Immature natural killer cell (primary cell): ENCODE measurements around the gene TMEM201. TPM values are rescaled to one million over a fixed set of nuclear protein-coding genes. Genes with fewer than 3 reads are reported as not detected.

Source experiments
- DNase-seq, 3 donors: peaks; one replicate each; pipeline ENCODE4 v3.0.0; 2022; ENCODE audit warnings: mixed read lengths in 1 of 3
- H3K27ac Mint-ChIP-seq, 6 donors: one replicate each; pipeline ENCODE4 v1.8.0; 2020; ENCODE audit warnings: mixed read lengths in 6 of 6, mild to moderate bottlenecking in 5 of 6, inconsistent platforms in 4 of 6, moderate library complexity in 3 of 6
- H3K27me3 Mint-ChIP-seq, 3 donors: one replicate each; pipeline ENCODE4 v1.8.0; 2020 to 2021; ENCODE audit warnings: low read depth in 3 of 3, mild to moderate bottlenecking in 3 of 3, mixed read lengths in 3 of 3, moderate library complexity in 3 of 3, inconsistent platforms in 1 of 3
- H3K36me3 Mint-ChIP-seq, 3 donors: one replicate each; pipeline ENCODE4 v1.8.0; 2020; ENCODE audit warnings: mixed read lengths in 3 of 3, inconsistent platforms in 2 of 3, mild to moderate bottlenecking in 2 of 3
- H3K4me1 Mint-ChIP-seq, 2 donors: one replicate each; pipeline ENCODE4 v1.8.0; 2020; ENCODE audit warnings: inconsistent platforms in 2 of 2, mild to moderate bottlenecking in 2 of 2, mixed read lengths in 2 of 2, moderate library complexity in 1 of 2
- H3K4me3 Mint-ChIP-seq, 5 donors: one replicate each; pipeline ENCODE4 v1.8.0; 2020; ENCODE audit warnings: mild to moderate bottlenecking in 5 of 5, mixed read lengths in 5 of 5, inconsistent platforms in 3 of 5, moderate library complexity in 3 of 5
- H3K9me3 Mint-ChIP-seq, 6 donors: one replicate each; pipeline ENCODE4 v1.8.0; 2020; ENCODE audit warnings: mild to moderate bottlenecking in 6 of 6, mixed read lengths in 6 of 6, inconsistent platforms in 4 of 6, moderate library complexity in 3 of 6
- polyA plus RNA-seq, 3 donors: library from polyadenylated mRNA; unstranded; fragments of 300-500 nt; fragmentation: Illumina TruSeq; gene quantifications; one replicate each; pipeline ENCODE4 v1.2.3, GENCODE V29; 2021

Gene TMEM201
- polyA plus RNA-seq, 3 donors from 2014 or later = 1.1 to 2.3 (median 1.3) TPM

DNA sequence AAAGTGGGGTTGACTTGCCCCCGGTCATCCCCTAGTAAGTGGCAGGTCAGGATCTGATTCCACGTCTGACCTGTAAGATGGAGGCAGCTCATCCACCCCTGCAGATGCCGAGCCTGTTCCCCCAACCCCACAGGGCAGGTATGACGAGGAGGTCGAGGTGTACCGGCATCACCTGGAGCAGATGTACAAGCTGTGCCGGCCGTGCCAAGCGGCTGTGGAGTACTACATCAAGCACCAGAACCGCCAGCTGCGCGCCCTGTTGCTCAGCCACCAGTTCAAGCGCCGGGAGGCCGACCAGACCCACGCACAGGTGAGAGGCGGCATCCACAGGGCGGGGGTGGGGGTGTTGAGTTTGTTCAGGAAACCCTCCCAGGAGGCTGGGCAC lies 9.6 kb downstream of the TMEM201 start:
- Mint-ChIP-seq H3K27me3 (peaks cover 0 to 2% (median 0%) of the 10 kb centered on the region in 3 donors), H3K9me3 (no peaks in the 10 kb centered on the region), H3K36me3 (no peaks in the 10 kb centered on the region), H3K4me3 (no peak overlapping the region), H3K27ac (no peak overlapping the region), H3K4me1 (peaks cover 4% of the 10 kb centered on the region in 2 donors)
- DNase-seq = no peak

DNA sequence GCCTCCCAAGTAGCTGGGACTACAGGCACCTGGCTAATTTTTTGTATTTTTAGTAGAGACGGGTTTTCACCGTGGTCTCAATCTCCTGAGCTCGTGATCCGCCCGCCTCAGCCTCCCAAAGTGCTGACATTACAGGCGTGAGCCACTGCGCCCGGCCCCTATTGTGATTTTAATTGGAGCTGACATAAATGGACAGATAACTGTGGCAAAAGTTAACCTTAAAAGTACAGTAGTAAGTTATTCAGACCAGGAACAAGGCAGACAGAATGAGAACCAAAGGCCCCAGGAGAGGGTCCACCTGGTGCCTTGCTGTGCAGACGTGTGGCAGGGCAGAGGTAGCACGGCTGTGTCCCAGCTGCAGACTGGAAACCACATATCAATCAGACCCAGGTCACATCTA lies 11.0 kb downstream of the TMEM201 start:
- H3K4me3 Mint-ChIP-seq = no peak overlapping the region
- peak overlapping the region in 1 of 6 donors; percentile 21 for H3K27ac Mint-ChIP-seq
- H3K36me3 Mint-ChIP-seq = no peaks in the 10 kb centered on the region
- H3K9me3 Mint-ChIP-seq = no peaks in the 10 kb centered on the region
- H3K4me1 Mint-ChIP-seq = no peaks in the 10 kb centered on the region
- peaks cover 0 to 2% (median 0%) of the 10 kb centered on the region in 3 donors for H3K27me3 Mint-ChIP-seq
- DNase-seq = no peak

DNA sequence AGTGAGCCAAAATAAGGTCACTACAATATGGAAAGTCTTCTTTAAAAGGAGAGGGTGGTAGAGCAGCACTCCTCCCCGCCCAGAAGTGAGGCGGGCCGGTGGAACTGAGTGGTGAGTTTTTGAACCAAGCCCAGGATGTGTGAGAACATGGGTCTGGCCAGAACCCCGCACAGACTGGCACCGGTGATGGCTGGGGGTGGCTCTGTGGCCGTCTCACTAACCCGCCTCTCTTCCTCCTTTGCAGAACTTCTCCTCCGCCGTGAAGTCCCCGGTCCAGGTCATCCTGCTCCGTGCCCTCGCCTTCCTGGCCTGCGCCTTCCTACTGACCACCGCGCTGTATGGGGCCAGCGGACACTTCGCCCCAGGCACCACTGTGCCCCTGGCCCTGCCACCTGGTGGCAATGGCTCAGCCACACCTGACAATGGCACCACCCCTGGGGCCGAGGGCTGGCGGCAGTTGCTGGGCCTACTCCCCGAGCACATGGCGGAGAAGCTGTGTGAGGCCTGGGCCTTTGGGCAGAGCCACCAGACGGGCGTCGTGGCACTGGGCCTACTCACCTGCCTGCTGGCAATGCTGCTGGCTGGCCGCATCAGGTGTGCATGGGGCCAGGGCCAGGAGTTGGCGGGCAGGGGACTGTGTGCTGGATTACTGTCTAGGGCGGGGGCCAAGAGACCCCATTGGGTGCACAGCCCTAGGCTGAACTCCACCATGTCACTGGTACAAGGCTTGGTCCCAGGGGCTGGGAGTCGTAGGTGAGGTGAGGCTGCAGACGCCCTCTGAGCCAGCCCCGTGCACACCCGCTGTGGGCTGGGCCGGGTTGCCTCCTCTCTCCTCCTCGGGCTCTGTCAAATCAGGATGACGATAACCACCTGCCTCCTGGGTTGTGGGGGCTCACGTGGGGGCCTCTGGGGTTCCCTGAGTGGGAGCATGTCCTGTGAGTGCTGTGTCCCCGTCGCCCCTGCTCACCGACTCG lies 12.4 kb downstream of the TMEM201 start:
- no peaks in the 10 kb centered on the region for H3K36me3 Mint-ChIP-seq
- no peaks in the 10 kb centered on the region for H3K9me3 Mint-ChIP-seq
- DNase-seq = no peak
- no peaks in the 10 kb centered on the region for H3K4me1 Mint-ChIP-seq
- H3K27me3 Mint-ChIP-seq = peaks cover 0 to 2% (median 0%) of the 10 kb centered on the region in 3 donors
- no peak overlapping the region for H3K4me3 Mint-ChIP-seq
- no peak overlapping the region for H3K27ac Mint-ChIP-seq

DNA sequence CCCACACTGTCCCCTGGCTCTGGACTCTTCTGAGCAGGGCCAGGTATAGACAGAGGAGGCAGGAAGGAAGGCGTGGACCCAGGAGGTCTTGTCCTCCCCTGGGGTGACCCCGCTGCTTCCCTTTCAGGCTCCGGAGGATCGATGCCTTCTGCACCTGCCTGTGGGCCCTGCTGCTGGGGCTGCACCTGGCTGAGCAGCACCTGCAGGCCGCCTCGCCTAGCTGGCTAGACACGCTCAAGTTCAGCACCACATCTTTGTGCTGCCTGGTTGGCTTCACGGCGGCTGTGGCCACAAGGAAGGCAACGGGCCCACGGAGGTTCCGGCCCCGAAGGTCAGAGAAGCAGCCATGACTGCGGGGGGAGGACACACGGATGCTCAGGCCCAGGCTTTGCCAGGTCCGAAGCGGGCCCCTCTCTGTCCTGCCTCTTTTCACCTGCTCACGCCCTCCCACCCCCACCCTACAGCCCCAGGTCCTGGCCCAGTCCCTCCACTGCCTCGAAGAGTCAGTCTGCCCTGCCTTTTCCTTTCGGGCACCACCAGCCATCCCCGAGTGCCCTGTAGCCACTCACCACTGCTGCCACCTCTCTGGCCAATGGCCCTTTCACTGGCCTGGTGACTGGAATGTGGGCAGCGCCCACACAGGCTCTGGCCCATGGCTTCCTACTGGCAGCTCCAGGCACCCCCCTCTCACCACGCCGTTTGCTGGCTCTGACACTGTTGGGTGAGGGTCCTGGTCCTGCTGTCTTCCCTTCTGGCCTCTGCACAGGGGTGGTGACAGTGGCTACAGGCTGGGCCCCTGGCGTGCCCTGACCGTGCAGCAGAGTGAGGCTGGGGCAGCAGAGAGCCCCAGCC lies 13.5 kb downstream of the TMEM201 start:
- Mint-ChIP-seq H3K36me3 (no peaks in the 10 kb centered on the region), H3K27me3 (no peaks in the 10 kb centered on the region), H3K4me1 (no peaks in the 10 kb centered on the region), H3K27ac (no peak overlapping the region), H3K9me3 (no peaks in the 10 kb centered on the region), H3K4me3 (no peak overlapping the region)
- DNase-seq = no peak

DNA sequence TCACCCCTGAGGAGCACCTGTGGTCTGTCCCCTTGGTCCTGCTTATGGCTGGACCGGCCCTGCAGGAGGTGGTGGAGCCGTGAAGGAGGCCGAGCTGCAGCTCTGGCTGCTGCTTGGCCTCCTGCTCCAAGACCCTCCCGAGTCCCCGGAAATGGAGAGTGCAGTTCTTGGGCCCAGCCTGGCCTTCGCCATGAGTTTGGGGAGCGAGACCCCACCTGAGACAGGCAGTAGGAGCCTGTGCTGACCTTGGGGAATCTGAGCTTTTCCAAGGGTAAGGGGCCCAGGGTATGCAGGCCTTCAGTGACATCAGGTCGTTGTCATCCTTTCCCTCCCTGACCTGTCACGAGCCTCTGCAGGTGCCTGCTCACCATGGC lies 14.1 kb downstream of the TMEM201 start:
- no peak overlapping the region for H3K4me3 Mint-ChIP-seq
- H3K27ac Mint-ChIP-seq = no peak overlapping the region
- no peaks in the 10 kb centered on the region for H3K27me3 Mint-ChIP-seq
- no peaks in the 10 kb centered on the region for H3K36me3 Mint-ChIP-seq
- DNase-seq = no peak
- H3K9me3 Mint-ChIP-seq = no peaks in the 10 kb centered on the region
- H3K4me1 Mint-ChIP-seq = no peaks in the 10 kb centered on the region

DNA sequence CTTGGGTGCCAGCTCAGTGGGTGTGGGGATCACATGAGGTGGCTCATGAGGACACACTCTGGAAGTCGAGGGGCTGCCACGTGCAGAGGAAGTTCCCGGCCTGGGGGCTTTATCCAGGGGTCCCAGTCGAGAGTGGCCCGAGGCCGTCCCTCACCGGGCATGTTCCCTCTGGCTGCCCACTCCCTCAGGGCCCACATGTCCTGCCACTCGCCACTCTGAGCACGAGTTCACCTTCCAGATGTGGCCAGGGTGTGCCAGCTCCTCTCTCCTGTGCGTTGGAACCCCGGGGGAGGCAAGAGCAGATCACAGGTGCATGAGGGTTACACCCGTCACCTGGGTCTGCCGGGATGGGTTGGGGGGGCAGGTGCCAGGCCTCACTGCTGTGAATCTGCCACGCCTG lies 14.6 kb downstream of the TMEM201 start:
- Mint-ChIP-seq H3K4me3 (no peak overlapping the region), H3K36me3 (no peaks in the 10 kb centered on the region), H3K4me1 (no peaks in the 10 kb centered on the region), H3K27ac (no peak overlapping the region), H3K9me3 (no peaks in the 10 kb centered on the region), H3K27me3 (no peaks in the 10 kb centered on the region)
- no peak for DNase-seq

DNA sequence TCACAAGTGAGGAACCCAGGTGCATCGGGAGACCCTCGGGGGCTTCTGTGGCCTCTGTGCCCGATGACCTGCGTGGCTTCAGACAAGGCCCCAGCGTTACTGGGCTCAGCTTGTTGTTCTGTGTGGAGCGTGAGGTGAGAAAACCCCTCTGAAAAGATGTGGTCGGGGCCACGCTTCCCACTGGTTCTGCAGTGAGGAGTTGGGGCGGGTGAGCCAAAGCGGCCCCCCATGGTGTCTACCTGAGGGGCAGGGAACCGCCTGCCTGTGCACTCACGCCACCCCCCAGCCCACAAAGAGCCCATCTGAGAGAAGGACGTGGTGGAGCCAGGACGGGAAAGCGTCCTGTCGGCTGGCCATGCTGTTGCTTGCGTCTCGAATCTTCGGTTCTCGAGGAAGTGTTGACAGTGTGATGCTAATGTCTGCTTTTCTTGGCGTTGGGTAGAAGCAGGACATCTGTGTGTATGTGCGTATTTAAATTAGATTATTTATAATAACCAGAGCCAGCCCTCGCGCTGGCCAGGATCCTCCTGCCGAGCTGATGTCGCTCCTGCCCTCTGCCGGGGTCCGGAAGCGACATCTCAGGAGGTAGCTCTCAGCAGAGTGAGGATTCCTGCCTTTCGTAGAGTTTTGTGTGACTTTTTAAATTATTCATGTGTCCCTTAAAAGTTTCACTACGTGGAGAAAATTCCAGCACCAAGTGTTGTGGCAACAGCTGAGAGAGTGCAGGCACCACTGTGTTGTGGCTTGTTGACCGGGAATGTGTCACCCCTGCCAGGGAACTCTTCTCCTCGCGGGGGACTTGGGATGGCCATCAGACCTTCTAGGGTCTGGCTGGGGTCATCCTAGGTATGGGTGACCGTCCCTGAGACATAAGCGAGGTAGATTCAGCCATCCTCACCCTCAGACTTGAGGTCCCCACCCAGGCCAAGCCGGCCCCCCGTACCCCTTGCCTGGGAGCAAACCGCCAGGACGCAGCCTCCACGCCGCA lies 15.3 kb downstream of the TMEM201 start:
- Mint-ChIP-seq H3K27ac (no peak overlapping the region), H3K9me3 (no peaks in the 10 kb centered on the region), H3K27me3 (no peaks in the 10 kb centered on the region), H3K4me3 (no peak overlapping the region), H3K36me3 (no peaks in the 10 kb centered on the region), H3K4me1 (no peaks in the 10 kb centered on the region)
- no peak for DNase-seq

DNA sequence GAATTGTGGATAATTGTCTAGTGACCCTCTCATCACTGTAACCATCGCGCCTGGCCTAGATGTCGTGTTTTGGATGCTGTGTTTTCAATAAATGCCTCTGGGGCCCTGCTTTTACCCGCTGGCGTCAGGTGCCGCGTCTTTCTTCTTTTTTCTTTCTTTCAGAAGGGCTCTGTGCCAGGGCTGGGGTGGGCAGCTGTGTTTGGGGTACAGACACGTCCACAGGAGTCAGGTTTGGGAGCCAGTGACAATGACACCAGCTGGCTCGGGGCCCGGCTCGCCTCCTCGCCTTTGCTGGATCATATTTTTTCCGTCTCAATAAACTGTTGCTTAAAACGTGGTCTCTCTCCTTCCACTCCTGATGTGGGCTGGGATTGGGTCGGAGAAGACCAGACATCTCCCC lies 16.1 kb downstream of the TMEM201 start:
- no peak for DNase-seq
- Mint-ChIP-seq H3K4me3 (no peak overlapping the region), H3K9me3 (no peaks in the 10 kb centered on the region), H3K36me3 (no peaks in the 10 kb centered on the region), H3K4me1 (no peaks in the 10 kb centered on the region), H3K27me3 (peaks cover 0 to 1% (median 0%) of the 10 kb centered on the region in 3 donors), H3K27ac (no peak overlapping the region)

DNA sequence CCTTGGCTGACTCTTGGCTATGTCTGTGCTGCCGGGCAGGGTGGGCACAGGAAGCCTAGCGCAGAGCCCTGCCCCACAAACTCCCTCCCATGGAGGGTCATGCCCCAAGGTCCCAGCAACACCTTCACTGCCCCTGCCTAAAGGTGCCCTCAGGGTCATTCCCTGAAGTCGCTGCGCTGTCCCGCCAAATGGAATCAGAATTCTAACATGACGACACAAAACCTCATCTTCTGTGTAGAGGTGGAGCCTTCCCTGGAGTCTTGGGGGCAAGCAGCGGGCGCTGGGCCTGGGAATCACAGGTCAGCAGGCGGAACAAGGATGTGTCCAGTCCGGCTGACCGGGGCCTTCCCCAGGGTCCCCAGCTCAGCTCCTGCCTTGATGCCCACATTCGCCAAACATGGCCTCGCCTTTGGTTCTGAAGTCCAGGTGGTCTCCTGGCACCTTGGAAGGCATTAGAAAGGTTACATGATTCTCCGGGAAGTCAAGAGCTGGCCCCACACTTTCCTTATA lies 17.3 kb downstream of the TMEM201 start:
- no peaks in the 10 kb centered on the region for H3K36me3 Mint-ChIP-seq
- peaks cover 0 to 1% (median 0%) of the 10 kb centered on the region in 3 donors for H3K27me3 Mint-ChIP-seq
- no peaks in the 10 kb centered on the region for H3K9me3 Mint-ChIP-seq
- no peak overlapping the region for H3K4me3 Mint-ChIP-seq
- DNase-seq = no peak
- H3K4me1 Mint-ChIP-seq = no peaks in the 10 kb centered on the region
- H3K27ac Mint-ChIP-seq = no peak overlapping the region

DNA sequence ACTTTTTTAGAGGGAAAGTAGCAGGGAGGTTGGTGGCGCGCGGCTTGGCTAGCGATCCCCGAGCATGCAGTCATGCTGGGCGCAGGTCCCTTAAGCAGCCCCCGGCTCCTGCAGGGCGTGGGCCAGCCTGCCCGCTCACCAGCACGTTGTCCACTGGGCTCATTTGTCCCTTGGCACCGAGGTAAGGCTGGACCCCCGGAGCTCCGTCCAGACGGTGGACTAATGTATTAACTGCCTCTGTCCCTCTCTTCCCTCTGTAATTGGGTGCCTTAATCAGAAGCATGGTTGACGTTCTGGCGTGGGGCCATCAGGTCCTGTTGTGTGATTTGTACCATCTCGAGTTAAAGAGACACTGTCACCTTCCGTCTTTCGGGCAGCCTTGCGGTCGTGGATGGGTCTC lies 17.7 kb downstream of the TMEM201 start:
- H3K4me3 Mint-ChIP-seq = no peak overlapping the region
- H3K36me3 Mint-ChIP-seq = no peaks in the 10 kb centered on the region
- no peak for DNase-seq
- H3K27me3 Mint-ChIP-seq = peaks cover 0 to 1% (median 0%) of the 10 kb centered on the region in 3 donors
- H3K4me1 Mint-ChIP-seq = no peaks in the 10 kb centered on the region
- H3K9me3 Mint-ChIP-seq = no peaks in the 10 kb centered on the region
- H3K27ac Mint-ChIP-seq = no peak overlapping the region

DNA sequence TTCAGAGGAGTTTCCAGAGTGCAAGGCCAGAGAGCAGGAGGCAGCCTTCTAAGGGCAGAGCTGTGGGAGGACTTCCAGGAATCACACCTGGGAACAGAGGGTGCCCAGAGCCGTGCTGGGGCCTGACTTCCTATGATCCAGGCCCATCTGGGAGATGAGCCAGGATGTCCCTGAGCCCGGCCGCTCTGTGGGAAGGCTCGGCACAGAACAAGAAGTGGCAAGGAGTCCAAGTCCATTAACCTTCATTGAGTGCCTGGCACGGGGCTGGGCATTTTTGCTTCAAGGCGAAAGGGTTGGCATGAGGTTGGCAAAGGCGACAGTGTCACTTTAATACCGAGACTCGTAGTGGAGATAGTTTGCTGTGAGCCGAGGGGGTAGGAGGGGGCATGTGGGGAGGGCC lies 18.2 kb downstream of the TMEM201 start:
- H3K9me3 Mint-ChIP-seq = no peaks in the 10 kb centered on the region
- no peak overlapping the region for H3K4me3 Mint-ChIP-seq
- DNase-seq = no peak
- H3K27me3 Mint-ChIP-seq = peaks cover 0 to 1% (median 0%) of the 10 kb centered on the region in 3 donors
- H3K4me1 Mint-ChIP-seq = no peaks in the 10 kb centered on the region
- H3K27ac Mint-ChIP-seq = no peak overlapping the region
- no peaks in the 10 kb centered on the region for H3K36me3 Mint-ChIP-seq

DNA sequence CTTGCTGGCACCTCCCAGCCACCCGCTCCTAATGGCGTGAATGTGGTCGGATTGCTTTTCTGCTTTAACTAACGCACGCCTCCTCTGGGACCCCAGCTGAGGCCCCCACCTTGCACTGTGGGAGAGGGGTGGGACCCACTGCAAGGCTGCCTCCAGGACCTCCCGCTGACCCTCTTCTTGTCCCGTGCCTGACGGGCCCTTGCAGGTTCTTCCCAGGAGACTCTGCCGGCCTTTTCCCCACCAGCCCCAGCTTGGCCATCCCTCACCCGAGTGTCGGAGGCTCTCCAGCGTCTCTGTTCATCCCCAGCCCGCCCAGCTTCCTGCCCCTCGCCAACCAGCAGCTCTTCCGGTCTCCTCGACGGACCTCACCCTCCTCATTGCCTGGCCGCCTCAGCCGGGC lies 18.6 kb downstream of the TMEM201 start:
- Mint-ChIP-seq H3K4me3 (no peak overlapping the region), H3K36me3 (no peaks in the 10 kb centered on the region), H3K9me3 (no peaks in the 10 kb centered on the region), H3K27ac (no peak overlapping the region), H3K4me1 (no peaks in the 10 kb centered on the region), H3K27me3 (peaks cover 0 to 1% (median 0%) of the 10 kb centered on the region in 3 donors)
- no peak for DNase-seq

DNA sequence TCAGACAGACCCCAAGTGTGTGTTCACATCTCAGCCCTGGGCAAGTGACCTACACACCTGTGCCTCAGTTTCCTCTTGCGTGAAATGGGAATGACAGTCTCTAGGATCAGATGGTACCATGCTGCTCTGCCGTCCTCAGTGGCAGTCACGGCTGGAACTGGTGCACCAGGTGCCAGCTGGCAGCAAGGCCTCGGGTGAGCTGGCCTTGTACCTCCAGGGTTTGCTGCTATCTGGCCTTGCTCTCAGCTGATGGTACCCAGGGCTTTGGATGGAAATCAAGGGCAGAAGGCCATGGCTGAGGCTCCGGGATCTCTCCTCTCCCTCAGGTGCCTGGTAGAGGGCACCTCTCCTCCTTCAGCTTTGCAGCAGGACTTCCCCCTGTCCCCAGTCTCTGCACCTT lies 21.3 kb downstream of the TMEM201 start:
- no peak overlapping the region for H3K27ac Mint-ChIP-seq
- no peaks in the 10 kb centered on the region for H3K4me1 Mint-ChIP-seq
- no peaks in the 10 kb centered on the region for H3K9me3 Mint-ChIP-seq
- no peaks in the 10 kb centered on the region for H3K36me3 Mint-ChIP-seq
- DNase-seq = no peak
- peaks cover 0 to 1% (median 0%) of the 10 kb centered on the region in 3 donors for H3K27me3 Mint-ChIP-seq
- H3K4me3 Mint-ChIP-seq = no peak overlapping the region
